ENCODE data around the gene AGAP1. TPM values are rescaled to one million over a fixed set of nuclear protein-coding genes. Genes with fewer than 3 reads are reported as not detected.

AGAP1 gene
- total RNA-seq, 1 donor from 2014 or later: 54.7 TPM

DNA sequence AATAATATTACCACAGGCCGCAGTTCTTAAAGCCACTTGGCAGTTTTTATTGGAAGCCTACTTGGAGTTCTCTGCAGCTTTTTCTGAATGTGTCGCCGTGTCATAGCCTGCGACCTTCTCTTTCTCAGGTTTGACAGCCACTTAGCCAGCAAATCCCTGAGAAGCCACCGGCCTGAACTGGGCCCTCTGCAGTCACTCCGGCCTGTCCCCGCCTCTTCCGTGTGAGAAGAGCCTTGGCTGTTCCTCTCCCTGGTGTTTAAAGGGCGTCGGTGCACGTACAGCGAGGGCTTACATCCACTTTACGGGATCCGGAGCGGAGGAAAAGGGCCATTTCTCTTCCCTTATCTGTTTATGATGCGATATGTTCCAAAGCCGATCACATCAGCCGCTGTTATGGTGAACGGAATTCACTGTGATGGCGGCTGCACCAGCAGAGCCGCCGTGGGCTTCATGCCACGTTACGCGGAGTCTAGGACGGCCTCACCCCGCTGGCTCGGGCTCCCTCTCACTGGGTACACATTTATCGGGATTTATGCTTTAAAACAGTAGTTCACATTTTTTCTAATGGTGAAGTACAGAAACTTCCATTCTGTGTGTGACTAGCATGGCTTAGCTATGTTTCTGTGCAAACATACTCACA, 607.6 kb downstream of the AGAP1 start:
- H3K36me3 Mint-ChIP-seq (ENCODE audit: low read depth): no peaks in the 10 kb centered on the region
- no peaks in the 10 kb centered on the region for H3K27me3 Mint-ChIP-seq (ENCODE audit: low read depth)
- peaks cover 32% of the 10 kb centered on the region for H3K4me1 Mint-ChIP-seq
- H3K27ac Mint-ChIP-seq (ENCODE audit: unreplicated experiment): no peak overlapping the region
- no peak for DNase-seq (ENCODE audit: low read depth, low spot score)
- no peak overlapping the region for H3K4me3 Mint-ChIP-seq
- TF ChIP-seq, protein P1, sequence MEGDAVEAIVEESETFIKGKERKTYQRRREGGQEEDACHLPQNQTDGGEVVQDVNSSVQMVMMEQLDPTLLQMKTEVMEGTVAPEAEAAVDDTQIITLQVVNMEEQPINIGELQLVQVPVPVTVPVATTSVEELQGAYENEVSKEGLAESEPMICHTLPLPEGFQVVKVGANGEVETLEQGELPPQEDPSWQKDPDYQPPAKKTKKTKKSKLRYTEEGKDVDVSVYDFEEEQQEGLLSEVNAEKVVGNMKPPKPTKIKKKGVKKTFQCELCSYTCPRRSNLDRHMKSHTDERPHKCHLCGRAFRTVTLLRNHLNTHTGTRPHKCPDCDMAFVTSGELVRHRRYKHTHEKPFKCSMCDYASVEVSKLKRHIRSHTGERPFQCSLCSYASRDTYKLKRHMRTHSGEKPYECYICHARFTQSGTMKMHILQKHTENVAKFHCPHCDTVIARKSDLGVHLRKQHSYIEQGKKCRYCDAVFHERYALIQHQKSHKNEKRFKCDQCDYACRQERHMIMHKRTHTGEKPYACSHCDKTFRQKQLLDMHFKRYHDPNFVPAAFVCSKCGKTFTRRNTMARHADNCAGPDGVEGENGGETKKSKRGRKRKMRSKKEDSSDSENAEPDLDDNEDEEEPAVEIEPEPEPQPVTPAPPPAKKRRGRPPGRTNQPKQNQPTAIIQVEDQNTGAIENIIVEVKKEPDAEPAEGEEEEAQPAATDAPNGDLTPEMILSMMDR (conservative IDR thresholded peaks at IDR 0.05): no peak
- no peaks in the 10 kb centered on the region for H3K9me3 Mint-ChIP-seq

DNA sequence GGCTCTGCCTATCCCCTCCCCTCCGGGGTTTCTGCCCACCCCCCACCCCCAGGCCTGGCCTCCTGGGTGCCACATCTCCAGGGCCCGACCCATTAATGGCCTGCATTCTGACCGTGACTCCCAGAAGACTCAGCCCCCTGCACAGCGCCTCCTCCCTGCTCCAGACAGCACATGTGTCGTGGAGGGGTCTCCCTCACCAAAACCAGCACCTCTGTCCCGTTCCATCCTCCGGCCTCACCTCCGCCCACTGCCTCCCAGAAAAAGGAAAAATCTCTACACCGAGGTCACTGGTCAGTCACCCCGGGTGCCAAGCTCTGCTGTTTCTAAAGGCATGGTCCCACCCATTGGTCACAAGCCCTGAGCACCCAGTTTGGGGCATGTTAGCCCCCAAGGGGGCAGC, 609.1 kb downstream of the AGAP1 start:
- H3K27me3 Mint-ChIP-seq (ENCODE audit: low read depth): no peaks in the 10 kb centered on the region
- H3K4me1 Mint-ChIP-seq: peaks cover 42% of the 10 kb centered on the region
- TF ChIP-seq, protein P1 (conservative IDR thresholded peaks at IDR 0.05): no peak
- no peaks in the 10 kb centered on the region for H3K9me3 Mint-ChIP-seq
- peak overlapping the region; percentile 95 for H3K27ac Mint-ChIP-seq (ENCODE audit: unreplicated experiment)
- DNase-seq (ENCODE audit: low read depth, low spot score): no peak
- no peak overlapping the region for H3K4me3 Mint-ChIP-seq
- no peaks in the 10 kb centered on the region for H3K36me3 Mint-ChIP-seq (ENCODE audit: low read depth)

DNA sequence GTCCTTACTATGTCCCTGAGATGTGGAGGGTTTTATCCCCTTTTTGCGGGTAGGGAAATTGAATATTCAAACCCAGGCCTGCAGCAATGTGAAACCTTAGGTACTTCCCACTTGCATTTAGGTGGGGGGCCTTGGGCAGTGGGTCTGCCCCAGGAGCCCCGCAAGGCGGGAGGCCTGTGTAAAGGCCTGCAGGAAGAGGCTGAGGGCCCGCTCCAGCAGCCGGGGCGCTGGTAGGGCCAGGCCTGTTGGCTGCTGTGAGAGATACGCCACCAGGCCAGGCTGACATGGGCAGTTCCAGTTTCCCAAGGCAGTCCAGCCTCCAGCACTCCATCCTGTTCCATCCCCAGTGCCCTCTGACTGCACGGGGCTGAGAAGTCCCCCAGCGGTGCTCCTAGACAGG, 610.1 kb downstream of the AGAP1 start:
- Mint-ChIP-seq H3K27me3 (ENCODE audit: low read depth) (no peaks in the 10 kb centered on the region), H3K4me3 (no peak overlapping the region), H3K4me1 (peaks cover 52% of the 10 kb centered on the region), H3K36me3 (ENCODE audit: low read depth) (no peaks in the 10 kb centered on the region), H3K9me3 (no peaks in the 10 kb centered on the region), H3K27ac (ENCODE audit: unreplicated experiment) (no peak overlapping the region)
- no peak for DNase-seq (ENCODE audit: low read depth, low spot score)
- TF ChIP-seq, protein P1 (conservative IDR thresholded peaks at IDR 0.05): no peak

DNA sequence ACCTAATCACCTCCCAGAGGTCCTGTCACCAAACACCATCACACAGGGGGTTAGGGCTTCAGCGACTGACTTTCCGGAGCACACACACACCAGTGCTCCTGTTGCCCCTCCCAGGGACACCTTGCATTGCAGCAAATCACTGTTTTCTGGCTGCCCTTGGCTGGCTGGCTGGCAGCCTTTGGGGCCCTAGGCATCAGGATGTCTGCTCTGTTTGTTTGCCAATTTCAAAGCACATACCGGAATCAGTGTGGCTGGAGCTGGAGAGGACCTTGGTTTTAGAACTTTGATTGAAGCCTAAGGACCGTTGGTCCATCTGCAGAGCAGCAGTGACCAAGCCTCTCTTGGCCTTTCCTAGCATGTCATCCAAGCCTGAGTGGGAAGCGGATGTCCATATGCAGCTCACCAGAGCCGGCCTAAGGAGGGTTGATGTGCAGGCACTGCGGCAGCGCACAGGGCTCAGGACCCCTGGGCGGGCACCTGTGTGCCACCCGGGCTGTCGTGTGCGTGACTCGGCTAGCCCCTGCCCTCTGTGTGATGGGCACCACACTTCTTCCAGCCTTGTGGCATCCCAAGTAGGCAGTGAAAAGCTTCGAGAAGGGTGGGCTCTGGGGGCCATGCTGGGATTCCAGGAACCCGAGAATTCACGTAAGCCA, 612.2 kb downstream of the AGAP1 start:
- no peak overlapping the region for H3K4me3 Mint-ChIP-seq

DNA sequence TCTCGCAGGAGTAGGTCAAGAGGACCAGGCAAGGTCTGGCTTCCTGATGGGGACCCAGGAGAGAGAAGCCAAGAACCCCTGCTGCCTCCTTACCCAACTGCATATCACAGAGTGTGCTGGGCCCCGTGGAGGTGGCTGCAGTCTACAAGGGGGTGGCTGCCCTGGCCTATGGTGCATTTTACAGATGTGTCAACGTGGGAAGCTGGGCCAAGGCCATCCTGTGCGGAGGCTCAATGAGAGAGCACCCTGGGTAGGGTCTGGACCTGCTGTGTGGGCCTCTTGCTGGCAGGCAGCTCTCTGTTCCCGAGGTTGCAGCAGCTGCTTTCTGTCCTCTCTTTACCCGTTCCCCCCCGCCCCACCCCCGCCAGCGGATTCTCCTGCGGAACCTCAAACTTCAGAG, 612.9 kb downstream of the AGAP1 start:
- no peaks in the 10 kb centered on the region for H3K36me3 Mint-ChIP-seq (ENCODE audit: low read depth)
- no peak overlapping the region for H3K27ac Mint-ChIP-seq (ENCODE audit: unreplicated experiment)
- DNase-seq (ENCODE audit: low read depth, low spot score): no peak
- H3K4me3 Mint-ChIP-seq: no peak overlapping the region
- H3K27me3 Mint-ChIP-seq (ENCODE audit: low read depth): no peaks in the 10 kb centered on the region
- no peaks in the 10 kb centered on the region for H3K9me3 Mint-ChIP-seq
- TF ChIP-seq, protein P1 (conservative IDR thresholded peaks at IDR 0.05): no peak
- H3K4me1 Mint-ChIP-seq: peaks cover 50% of the 10 kb centered on the region

More for the DNA sequence above, 612.2 kb downstream of the AGAP1 start:
- no peaks in the 10 kb centered on the region for H3K9me3 Mint-ChIP-seq
- H3K27me3 Mint-ChIP-seq (ENCODE audit: low read depth): no peaks in the 10 kb centered on the region
- no peak overlapping the region for H3K27ac Mint-ChIP-seq (ENCODE audit: unreplicated experiment)
- no peak for DNase-seq (ENCODE audit: low read depth, low spot score)
- H3K36me3 Mint-ChIP-seq (ENCODE audit: low read depth): no peaks in the 10 kb centered on the region
- peaks cover 57% of the 10 kb centered on the region for H3K4me1 Mint-ChIP-seq
- TF ChIP-seq, protein P1 (conservative IDR thresholded peaks at IDR 0.05): no peak

Data from neural crest cell (in vitro differentiated cells).